Duodenal mucosa (tissue), 2 donors: ENCODE data around the gene PLA1A.

Experiments used
- H3K27ac ChIP-seq: one replicate; pipeline ENCODE4 v1.7.0; 2013; ENCODE audit warnings: low read depth, low read length
- H3K27me3 ChIP-seq, 2 donors: one replicate each; pipeline ENCODE4 v1.7.0; 2013; ENCODE audit warnings: low read length in 2 of 2, control low read depth in 1 of 2; ENCODE audit not compliant: insufficient read depth in 2 of 2, control insufficient read depth in 1 of 2
- H3K36me3 ChIP-seq, 2 donors: one replicate each; pipeline ENCODE4 v1.7.0; 2013; ENCODE audit warnings: low read length in 2 of 2, control low read depth in 1 of 2; ENCODE audit not compliant: insufficient read depth in 2 of 2, control insufficient read depth in 1 of 2
- H3K4me1 ChIP-seq, 2 donors: one replicate each; pipeline ENCODE4 v1.7.0; 2013; ENCODE audit warnings: low read length in 2 of 2, control low read depth in 1 of 2; ENCODE audit not compliant: insufficient read depth in 2 of 2, control insufficient read depth in 1 of 2
- H3K4me3 ChIP-seq, 2 donors: one replicate each; pipeline ENCODE4 v1.7.0; 2013; ENCODE audit warnings: low read length in 2 of 2, low read depth in 1 of 2
- H3K9ac ChIP-seq, 2 donors: one replicate each; pipeline ENCODE4 v1.7.0; 2013; ENCODE audit warnings: low read length in 2 of 2, low read depth in 1 of 2
- H3K9me3 ChIP-seq, 2 donors: one replicate each; pipeline ENCODE4 v1.7.0; 2013; ENCODE audit warnings: low read length in 2 of 2, control low read depth in 1 of 2; ENCODE audit not compliant: control insufficient read depth in 1 of 2

Gene PLA1A

GRCh38 chr3:119659606-119660291 lies 62.1 kb downstream of the PLA1A start:
- Histone ChIP-seq H3K9ac (no peak overlapping the region), H3K4me1 (peaks cover 3 to 8% of the 10 kb centered on the region in 2 donors), H3K27ac (no peak overlapping the region), H3K36me3 (no peaks in the 10 kb centered on the region), H3K4me3 (no peak overlapping the region), H3K9me3 (no peaks in the 10 kb centered on the region), H3K27me3 (no peaks in the 10 kb centered on the region)

GRCh38 chr3:119660474-119661440 lies 63.1 kb downstream of the PLA1A start, which contains the start of gene POPDC2:
Gene POPDC2, minus strand, starts transcription at chr3:119660589. Its CDS starts 166 bp downstream, at chr3:119660423.
- no peak within 1 kb of the TSS for H3K27ac ChIP-seq
- no peak within 1 kb of the TSS for H3K9ac ChIP-seq
- no peak within 1 kb of the TSS for H3K4me3 ChIP-seq
- no peaks in the 10 kb centered on the region for H3K9me3 ChIP-seq
- H3K27me3 ChIP-seq = no peaks in the 10 kb centered on the region
- H3K36me3 ChIP-seq = no peaks in the 10 kb centered on the region
- H3K4me1 ChIP-seq = peaks cover 3 to 8% of the 10 kb centered on the region in 2 donors

GRCh38 chr3:119662604-119663373 lies 65.1 kb downstream of the PLA1A start:
- Histone ChIP-seq H3K9ac (no peak overlapping the region), H3K36me3 (no peaks in the 10 kb centered on the region), H3K4me1 (peaks cover 3 to 8% of the 10 kb centered on the region in 2 donors), H3K9me3 (no peaks in the 10 kb centered on the region), H3K4me3 (no peak overlapping the region), H3K27me3 (no peaks in the 10 kb centered on the region), H3K27ac (no peak overlapping the region)

- peaks cover 3 to 8% of the 10 kb centered on the region in 2 donors for H3K4me1 ChIP-seq
- no peaks in the 10 kb centered on the region for H3K9me3 ChIP-seq
- no peak overlapping the region for H3K27ac ChIP-seq
- H3K36me3 ChIP-seq = peaks cover 0 to 3% of the 10 kb centered on the region in 2 donors
- no peak overlapping the region for H3K9ac ChIP-seq
- no peaks in the 10 kb centered on the region for H3K27me3 ChIP-seq
- H3K4me3 ChIP-seq = no peak overlapping the region
Measured at GRCh38 chr3:119663885-119664284, 66.2 kb downstream of the PLA1A start.

GRCh38 chr3:119664370-119664769 lies 66.7 kb downstream of the PLA1A start:
- Histone ChIP-seq H3K27ac (no peak overlapping the region), H3K4me1 (peaks cover 3 to 8% of the 10 kb centered on the region in 2 donors)

GRCh38 chr3:119664850-119665379 lies 67.2 kb downstream of the PLA1A start:
- peaks cover 3 to 4% of the 10 kb centered on the region in 2 donors for H3K4me1 ChIP-seq
- no peaks in the 10 kb centered on the region for H3K9me3 ChIP-seq
- no peak overlapping the region for H3K27ac ChIP-seq
- H3K36me3 ChIP-seq = peaks cover 0 to 5% of the 10 kb centered on the region in 2 donors
- no peak overlapping the region for H3K9ac ChIP-seq
- H3K4me3 ChIP-seq = no peak overlapping the region
- no peaks in the 10 kb centered on the region for H3K27me3 ChIP-seq

More at GRCh38 chr3:119664370-119664769, 66.7 kb downstream of the PLA1A start:
- Histone ChIP-seq H3K9ac (no peak overlapping the region), H3K9me3 (no peaks in the 10 kb centered on the region), H3K4me3 (no peak overlapping the region), H3K36me3 (peaks cover 0 to 3% of the 10 kb centered on the region in 2 donors), H3K27me3 (no peaks in the 10 kb centered on the region)

- Histone ChIP-seq H3K36me3 (peaks cover 0 to 8% of the 10 kb centered on the region in 2 donors), H3K4me1 (no peaks in the 10 kb centered on the region), H3K27ac (no peak overlapping the region), H3K9me3 (no peaks in the 10 kb centered on the region), H3K27me3 (no peaks in the 10 kb centered on the region), H3K9ac (no peak overlapping the region), H3K4me3 (no peak overlapping the region)
Measured at GRCh38 chr3:119665954-119666559, 68.4 kb downstream of the PLA1A start.

- H3K27me3 ChIP-seq = no peaks in the 10 kb centered on the region
- H3K4me1 ChIP-seq = peaks cover 0 to 4% of the 10 kb centered on the region in 2 donors
- H3K4me3 ChIP-seq = no peak overlapping the region
- H3K9me3 ChIP-seq = no peaks in the 10 kb centered on the region
- H3K36me3 ChIP-seq = peaks cover 10 to 40% of the 10 kb centered on the region in 2 donors
- H3K27ac ChIP-seq = no peak overlapping the region
- H3K9ac ChIP-seq = no peak overlapping the region
Measured at GRCh38 chr3:119669906-119670570, 72.4 kb downstream of the PLA1A start.

GRCh38 chr3:119672776-119673175 lies 75.1 kb downstream of the PLA1A start:
- H3K27ac ChIP-seq = no peak overlapping the region

More at GRCh38 chr3:119672776-119673175, 75.1 kb downstream of the PLA1A start:
- H3K9me3 ChIP-seq = no peaks in the 10 kb centered on the region
- H3K9ac ChIP-seq = no peak overlapping the region
- peaks cover 13 to 15% of the 10 kb centered on the region in 2 donors for H3K4me1 ChIP-seq
- no peak overlapping the region for H3K4me3 ChIP-seq
- no peaks in the 10 kb centered on the region for H3K27me3 ChIP-seq
- peaks cover 10 to 40% of the 10 kb centered on the region in 2 donors for H3K36me3 ChIP-seq
